HG02938 (cell line): Measurements from ENCODE around the gene SPAG6.

Source experiments
- ATAC-seq: cut with Tn5 transposase; IDR thresholded peaks from one replicate; pipeline ENCODE4 v1.9.1; 2021; ENCODE audit warnings: mild to moderate bottlenecking, moderate library complexity; ENCODE audit not compliant: unreplicated experiment

The SPAG6 gene

GRCh38 chr10:22321924-22322640 is 23.2 kb upstream of the SPAG6 start:
- ATAC-seq: no peak

GRCh38 chr10:22322641-22323160 is 22.6 kb upstream of the SPAG6 start:
- ATAC-seq: no peak

- no peak for ATAC-seq
Measured at GRCh38 chr10:22323538-22324305, 21.6 kb upstream of the SPAG6 start.

GRCh38 chr10:22324413-22324812 is 20.9 kb upstream of the SPAG6 start:
- no peak for ATAC-seq

- no peak for ATAC-seq
Measured at GRCh38 chr10:22324893-22325271, 20.4 kb upstream of the SPAG6 start.

- ATAC-seq: peak; percentile 36
Measured at GRCh38 chr10:22325272-22326144, 19.8 kb upstream of the SPAG6 start.

- ATAC-seq: no peak
Measured at GRCh38 chr10:22326145-22326702, 19.1 kb upstream of the SPAG6 start.

GRCh38 chr10:22329150-22329549 is 16.1 kb upstream of the SPAG6 start:
- ATAC-seq: no peak

GRCh38 chr10:22332116-22332692 is 13.1 kb upstream of the SPAG6 start:
- no peak for ATAC-seq

- ATAC-seq: no peak
Measured at GRCh38 chr10:22333167-22333974, 11.9 kb upstream of the SPAG6 start.

GRCh38 chr10:22333975-22334282 is 11.4 kb upstream of the SPAG6 start:
- no peak for ATAC-seq

GRCh38 chr10:22334414-22335172 is 10.7 kb upstream of the SPAG6 start:
- no peak for ATAC-seq

GRCh38 chr10:22335173-22335933 is 9.9 kb upstream of the SPAG6 start:
- peak; percentile 66 for ATAC-seq

GRCh38 chr10:22338185-22338900 is 7.0 kb upstream of the SPAG6 start:
- no peak for ATAC-seq

GRCh38 chr10:22338931-22339330 is 6.4 kb upstream of the SPAG6 start:
- no peak for ATAC-seq

GRCh38 chr10:22339761-22340328 is 5.5 kb upstream of the SPAG6 start:
- no peak for ATAC-seq
